Fibroblast of pulmonary artery (primary cell): ENCODE measurements around the gene MRAS.
"Not testable (repeated sequence)": the region's sequence is repeated elsewhere in the genome, so short reads cannot be mapped to it uniquely, and the experiment has no call there.

Experiments
- DNase-seq: peaks from one replicate; pipeline ENCODE4 v3.0.0-alpha.2; 2010; ENCODE audit warnings: low read depth
- H3K4me3 ChIP-seq: replicated peaks from 2 replicates; pipeline ENCODE4 v1.5.1; 2011; ENCODE audit warnings: low read depth, mild to moderate bottlenecking, control low read depth, low read length, moderate library complexity
- CTCF ChIP-seq: IDR thresholded peaks from 2 replicates; pipeline ENCODE4 v1.5.1; 2011; ENCODE audit warnings: mild to moderate bottlenecking, control low read depth, low read length, inconsistent platforms; ENCODE audit errors: missing control alignments

Gene MRAS

GRCh38 chr3:138408751-138409570 lies 60.6 kb downstream of the MRAS start:
- H3K4me3 ChIP-seq, result no peak overlapping the region
- no peak for TF ChIP-seq CTCF
- no peak for DNase-seq

GRCh38 chr3:138412821-138413551 lies 64.6 kb downstream of the MRAS start:
- no peak overlapping the region for H3K4me3 ChIP-seq
- peak; percentile 28 for DNase-seq
- TF ChIP-seq CTCF, result no peak

GRCh38 chr3:138416236-138416635 lies 67.9 kb downstream of the MRAS start:
- H3K4me3 ChIP-seq, DNase-seq: not testable (repeated sequence)

GRCh38 chr3:138417559-138417982 lies 69.2 kb downstream of the MRAS start:
- TF ChIP-seq CTCF, result peak; percentile 100
- H3K4me3 ChIP-seq, result no peak overlapping the region

GRCh38 chr3:138418601-138419206 lies 70.3 kb downstream of the MRAS start:
- H3K4me3 ChIP-seq, result no peak overlapping the region
- peak; percentile 24 for DNase-seq
- TF ChIP-seq CTCF, result no peak

More at GRCh38 chr3:138417559-138417982, 69.2 kb downstream of the MRAS start:
- peak; percentile 89 for DNase-seq

- no peak for DNase-seq
- no peak overlapping the region for H3K4me3 ChIP-seq
- no peak for TF ChIP-seq CTCF
Observed at GRCh38 chr3:138423316-138423715, 74.9 kb downstream of the MRAS start.

GRCh38 chr3:138424323-138424722 lies 75.9 kb downstream of the MRAS start:
- DNase-seq, result no peak
- no peak for TF ChIP-seq CTCF
- no peak overlapping the region for H3K4me3 ChIP-seq
